Activated T-cell treated with anti-CD3 and anti-CD28 coated beads, Interleukin-2, amount 50 U/mL, for 72 hours (primary cell): ENCODE data around the gene LANCL3. TPM values are rescaled to one million over a fixed set of nuclear protein-coding genes. Genes with fewer than 3 reads are reported as not detected.
"Not testable (repeated sequence)": the region's sequence is repeated elsewhere in the genome, so short reads cannot be mapped to it uniquely, and the experiment has no call there.

Source experiments
- ATAC-seq, 2 donors: fragments of 150-1000 bp; cut with Tn5 transposase; replicated peaks in 1 of 2; 2 replicates each; pipeline ENCODE4 v1.10.0; 2021; ENCODE audit warnings: moderate library complexity in 2 of 2, mild to moderate bottlenecking in 1 of 2
- DNase-seq, 2 donors: peaks; one replicate each; pipeline ENCODE4 v3.0.0; 2021 to 2022; ENCODE audit warnings: mixed read lengths in 1 of 2
- H3K27ac Mint-ChIP-seq: one replicate; pipeline ENCODE4 v1.8.0; 2022; ENCODE audit warnings: mild to moderate bottlenecking, moderate library complexity, mixed read lengths
- H3K27me3 Mint-ChIP-seq: one replicate; pipeline ENCODE4 v1.8.0; 2022; ENCODE audit warnings: low read depth, mixed read lengths
- H3K36me3 Mint-ChIP-seq, 2 donors: one replicate each; pipeline ENCODE4 v1.8.0; 2022; ENCODE audit warnings: mixed read lengths in 2 of 2, mild to moderate bottlenecking in 1 of 2; ENCODE audit not compliant: insufficient read depth in 2 of 2
- H3K4me1 Mint-ChIP-seq: one replicate; pipeline ENCODE4 v1.8.0; 2022; ENCODE audit warnings: low read depth, mixed read lengths
- H3K4me3 Mint-ChIP-seq, 2 donors: one replicate each; pipeline ENCODE4 v1.8.0; 2022; ENCODE audit warnings: mild to moderate bottlenecking in 2 of 2, mixed read lengths in 2 of 2, moderate library complexity in 2 of 2
- H3K9me3 Mint-ChIP-seq, 2 donors: one replicate each; pipeline ENCODE4 v1.8.0; 2022; ENCODE audit warnings: mixed read lengths in 2 of 2
- total RNA-seq, 2 donors: library from RNA; stranded (reverse); gene quantifications; one replicate each; pipeline ENCODE4 v1.2.3, GENCODE V29; 2022

LANCL3 gene
- total RNA-seq, 2 donors from 2014 or later: 0.02 to 0.07 TPM

GRCh38 chrX:37644381-37645305, 73.2 kb downstream of the LANCL3 start:
- ATAC-seq: no peak

GRCh38 chrX:37646254-37646653, 74.8 kb downstream of the LANCL3 start:
- no peak overlapping the region for H3K4me3 Mint-ChIP-seq
- H3K4me1 Mint-ChIP-seq: no peaks in the 10 kb centered on the region
- no peaks in the 10 kb centered on the region for H3K36me3 Mint-ChIP-seq
- DNase-seq (no peak), ATAC-seq (no peak)
- H3K27ac Mint-ChIP-seq: no peak overlapping the region
- peaks cover 6% of the 10 kb centered on the region for H3K27me3 Mint-ChIP-seq
- H3K9me3 Mint-ChIP-seq: peaks cover 0 to 2% of the 10 kb centered on the region in 2 donors

More at GRCh38 chrX:37644381-37645305, 73.2 kb downstream of the LANCL3 start:
- H3K36me3 Mint-ChIP-seq: no peaks in the 10 kb centered on the region
- H3K27ac Mint-ChIP-seq: no peak overlapping the region
- peaks cover 0 to 2% of the 10 kb centered on the region in 2 donors for H3K9me3 Mint-ChIP-seq
- no peak for DNase-seq
- H3K27me3 Mint-ChIP-seq: peaks cover 6% of the 10 kb centered on the region
- H3K4me1 Mint-ChIP-seq: no peaks in the 10 kb centered on the region
- no peak overlapping the region for H3K4me3 Mint-ChIP-seq

- not testable (repeated sequence) for H3K4me1 Mint-ChIP-seq, ATAC-seq, H3K9me3 Mint-ChIP-seq, DNase-seq, H3K4me3 Mint-ChIP-seq, H3K36me3 Mint-ChIP-seq, H3K27ac Mint-ChIP-seq
- H3K27me3 Mint-ChIP-seq: peaks cover 21% of the 10 kb centered on the region
Measured at GRCh38 chrX:37650879-37651278, 79.4 kb downstream of the LANCL3 start.

- H3K27me3 Mint-ChIP-seq: peaks cover 28% of the 10 kb centered on the region
- no peak overlapping the region for H3K4me3 Mint-ChIP-seq
- H3K9me3 Mint-ChIP-seq: peaks cover 0 to 2% of the 10 kb centered on the region in 2 donors
- ATAC-seq (no peak), DNase-seq (no peak)
- H3K27ac Mint-ChIP-seq: no peak overlapping the region
- H3K4me1 Mint-ChIP-seq: no peaks in the 10 kb centered on the region
- H3K36me3 Mint-ChIP-seq: no peaks in the 10 kb centered on the region
Measured at GRCh38 chrX:37651921-37652452, 80.5 kb downstream of the LANCL3 start.

- H3K36me3 Mint-ChIP-seq: no peaks in the 10 kb centered on the region
- H3K27ac Mint-ChIP-seq: no peak overlapping the region
- no peak for DNase-seq
- no peaks in the 10 kb centered on the region for H3K4me1 Mint-ChIP-seq
- peaks cover 29% of the 10 kb centered on the region for H3K27me3 Mint-ChIP-seq
- ATAC-seq: no peak
- peaks cover 0 to 2% of the 10 kb centered on the region in 2 donors for H3K9me3 Mint-ChIP-seq
- H3K4me3 Mint-ChIP-seq: no peak overlapping the region
Measured at GRCh38 chrX:37652589-37653231, 81.2 kb downstream of the LANCL3 start.

- peaks cover 0 to 2% of the 10 kb centered on the region in 2 donors for H3K9me3 Mint-ChIP-seq
- H3K4me1 Mint-ChIP-seq: no peaks in the 10 kb centered on the region
- no peak for DNase-seq
- no peak overlapping the region for H3K4me3 Mint-ChIP-seq
- no peak for ATAC-seq
- H3K36me3 Mint-ChIP-seq: no peaks in the 10 kb centered on the region
- H3K27me3 Mint-ChIP-seq: peaks cover 27% of the 10 kb centered on the region
- no peak overlapping the region for H3K27ac Mint-ChIP-seq
Measured at GRCh38 chrX:37653397-37654085, 82.1 kb downstream of the LANCL3 start.

GRCh38 chrX:37658343-37659030, 87.0 kb downstream of the LANCL3 start:
- H3K27me3 Mint-ChIP-seq: peaks cover 23% of the 10 kb centered on the region

GRCh38 chrX:37659047-37659446, 87.6 kb downstream of the LANCL3 start:
- Mint-ChIP-seq H3K27ac (no peak overlapping the region), H3K4me1 (no peaks in the 10 kb centered on the region), H3K36me3 (no peaks in the 10 kb centered on the region), H3K4me3 (no peak overlapping the region), H3K9me3 (no peaks in the 10 kb centered on the region), H3K27me3 (peaks cover 23% of the 10 kb centered on the region)
- DNase-seq (no peak), ATAC-seq (no peak)

More at GRCh38 chrX:37658343-37659030, 87.0 kb downstream of the LANCL3 start:
- Mint-ChIP-seq H3K9me3 (no peaks in the 10 kb centered on the region), H3K36me3 (no peaks in the 10 kb centered on the region), H3K4me3 (no peak overlapping the region), H3K4me1 (no peaks in the 10 kb centered on the region), H3K27ac (no peak overlapping the region)
- no peak for DNase-seq
- no peak for ATAC-seq

GRCh38 chrX:37662181-37662580, 90.7 kb downstream of the LANCL3 start:
- no peaks in the 10 kb centered on the region for H3K9me3 Mint-ChIP-seq
- no peaks in the 10 kb centered on the region for H3K27me3 Mint-ChIP-seq

GRCh38 chrX:37666516-37666915, 95.1 kb downstream of the LANCL3 start:
- H3K36me3 Mint-ChIP-seq: no peaks in the 10 kb centered on the region
- no peak for ATAC-seq
- no peak for DNase-seq
- no peaks in the 10 kb centered on the region for H3K9me3 Mint-ChIP-seq
- no peaks in the 10 kb centered on the region for H3K4me1 Mint-ChIP-seq
- H3K4me3 Mint-ChIP-seq: no peak overlapping the region
- H3K27me3 Mint-ChIP-seq: no peaks in the 10 kb centered on the region
- no peak overlapping the region for H3K27ac Mint-ChIP-seq

More at GRCh38 chrX:37662181-37662580, 90.7 kb downstream of the LANCL3 start:
- Mint-ChIP-seq H3K27ac (no peak overlapping the region), H3K4me1 (no peaks in the 10 kb centered on the region), H3K36me3 (no peaks in the 10 kb centered on the region), H3K4me3 (no peak overlapping the region)
- ATAC-seq: no peak
- no peak for DNase-seq

- Mint-ChIP-seq H3K9me3 (no peaks in the 10 kb centered on the region), H3K4me3 (no peak overlapping the region), H3K36me3 (no peaks in the 10 kb centered on the region), H3K27me3 (no peaks in the 10 kb centered on the region), H3K27ac (no peak overlapping the region), H3K4me1 (no peaks in the 10 kb centered on the region)
- DNase-seq: no peak
- no peak for ATAC-seq
Measured at GRCh38 chrX:37667141-37667540, 95.7 kb downstream of the LANCL3 start.

GRCh38 chrX:37672563-37672962, 101.1 kb downstream of the LANCL3 start:
- Mint-ChIP-seq H3K27ac (no peak overlapping the region), H3K9me3 (no peaks in the 10 kb centered on the region), H3K4me1 (no peaks in the 10 kb centered on the region), H3K36me3 (no peaks in the 10 kb centered on the region), H3K4me3 (no peak overlapping the region), H3K27me3 (no peaks in the 10 kb centered on the region)
- DNase-seq (no peak), ATAC-seq (no peak)
